Left lung (tissue), 10 donors: ENCODE data around the gene TRAPPC14. TPM values are rescaled to one million over a fixed set of nuclear protein-coding genes. Genes with fewer than 3 reads are reported as not detected.

Source experiments
- ATAC-seq: fragments of 200-7000 bp; cut with Tn5 transposase; one replicate; pipeline ENCODE4 v1.9.1; 2020; ENCODE audit warnings: moderate library complexity
- DNase-seq, 4 donors: peaks; one replicate each; pipeline ENCODE4 v3.0.0-alpha.2; 2013 to 2020
- H3K27ac ChIP-seq, 2 donors: fragments of 200-600 bp; sonication (generic) in 1 of 2; one replicate each; pipeline versions ENCODE4 v1.5.0 to v1.8.0; 2020 to 2021
- H3K27me3 ChIP-seq, 2 donors: fragments of 200-600 bp; sonication (generic) in 1 of 2; one replicate each; pipeline versions ENCODE4 v1.5.0 to v1.8.0; 2020 to 2021
- H3K36me3 ChIP-seq, 2 donors: fragments of 200-600 bp; sonication (generic) in 1 of 2; one replicate each; pipeline versions ENCODE4 v1.5.0 to v1.8.0; 2020 to 2021
- H3K4me1 ChIP-seq, 2 donors: fragments of 200-600 bp; one replicate each; pipeline ENCODE4 v1.8.0; 2021
- H3K4me3 ChIP-seq, 2 donors: fragments of 200-600 bp; sonication (generic) in 1 of 2; one replicate each; pipeline versions ENCODE4 v1.5.0 to v1.8.0; 2020 to 2021; ENCODE audit warnings: mild to moderate bottlenecking in 1 of 2
- H3K9me3 ChIP-seq, 2 donors: fragments of 200-600 bp; sonication (generic) in 1 of 2; one replicate each; pipeline versions ENCODE4 v1.5.0 to v1.8.0; 2020 to 2021
- CTCF ChIP-seq, 2 donors: fragments of 200-600 bp; sonication (generic) in 1 of 2; IDR thresholded peaks; one replicate each; pipeline versions ENCODE4 v1.5.0 to v1.8.0; 2021; ENCODE audit warnings: antibody characterized with exemption in 2 of 2
- intact Hi-C, 2 donors: fragments of 100-400 bp; cut with DNase I; formaldehyde crosslinking; loops; one replicate each; pipeline versions ENCODE4 v1.11.2 to v1.14.2; 2022
- polyA plus RNA-seq, 6 donors: library from polyadenylated mRNA; unstranded; fragments of 120-200 nt; gene quantifications; one replicate each; pipeline ENCODE4 v1.2.1, GENCODE V29; 2013; ENCODE audit not compliant: insufficient read length in 6 of 6
- total RNA-seq, 2 donors: library from RNA; stranded (reverse); fragmentation: NEBNext Ultra II Directional; extraction: Animal tissue kit (Norgen Biotek cat#: 25700); gene quantifications; one replicate each; pipeline ENCODE4 v1.2.1, GENCODE V29; 2021
- donor health status: DM: no; HTN: yes; CAD: no.
- donor health status: DM: no; HTN: no; CAD: no.

Gene TRAPPC14
- total and polyA plus RNA-seq, 8 donors = 16.0 to 30.1 (median 19.5) TPM

GRCh38 chr7:100171840-100172239 lies 13.3 kb upstream of the TRAPPC14 start:
- Histone ChIP-seq H3K27me3 (peaks cover 10 to 64% of the 10 kb centered on the region in 2 donors), H3K27ac (no peak overlapping the region), H3K4me1 (peaks cover 0 to 43% of the 10 kb centered on the region in 2 donors), H3K9me3 (no peaks in the 10 kb centered on the region), H3K4me3 (peak overlapping the region; percentile 9 to 30), H3K36me3 (no peaks in the 10 kb centered on the region)
- no peak for TF ChIP-seq CTCF (IDR thresholded peaks at IDR 0.05)
- ATAC-seq (no peak), DNase-seq (no peak)
- intact Hi-C loops = no loop called here

GRCh38 chr7:100171087-100171681 lies 12.7 kb upstream of the TRAPPC14 start:
- TF ChIP-seq CTCF (IDR thresholded peaks at IDR 0.05) = no peak
- peaks cover 0 to 43% of the 10 kb centered on the region in 2 donors for H3K4me1 ChIP-seq
- ATAC-seq (peak; percentile 13), DNase-seq (peak in 1 of 4 donors; percentile 81)
- peaks cover 10 to 71% of the 10 kb centered on the region in 2 donors for H3K27me3 ChIP-seq
- no peak overlapping the region for H3K27ac ChIP-seq
- H3K9me3 ChIP-seq = no peaks in the 10 kb centered on the region
- intact Hi-C loops = no loop called here
- peak overlapping the region; percentile 9 to 30 for H3K4me3 ChIP-seq
- H3K36me3 ChIP-seq = no peaks in the 10 kb centered on the region

GRCh38 chr7:100170101-100170897 lies 11.8 kb upstream of the TRAPPC14 start:
- H3K36me3 ChIP-seq = no peaks in the 10 kb centered on the region
- peaks cover 10 to 75% of the 10 kb centered on the region in 2 donors for H3K27me3 ChIP-seq
- DNase-seq = no peak
- H3K27ac ChIP-seq = no peak overlapping the region
- H3K4me3 ChIP-seq = no peak overlapping the region
- intact Hi-C loops = no loop called here
- H3K9me3 ChIP-seq = no peaks in the 10 kb centered on the region
- TF ChIP-seq CTCF (IDR thresholded peaks at IDR 0.05) = no peak
- ATAC-seq = no peak
- H3K4me1 ChIP-seq = peaks cover 0 to 43% of the 10 kb centered on the region in 2 donors

- Histone ChIP-seq H3K4me1 (peaks cover 0 to 43% of the 10 kb centered on the region in 2 donors), H3K27ac (peak overlapping the region; percentile 38 to 66), H3K27me3 (peaks cover 10 to 75% of the 10 kb centered on the region in 2 donors), H3K4me3 (peak overlapping the region in 1 of 2 donors; percentile 48), H3K9me3 (no peaks in the 10 kb centered on the region), H3K36me3 (no peaks in the 10 kb centered on the region)
- TF ChIP-seq CTCF (IDR thresholded peaks at IDR 0.05) = no peak
- intact Hi-C loops = no loop called here
- ATAC-seq = no peak
- DNase-seq = no peak
Measured at GRCh38 chr7:100169147-100169850, 10.8 kb upstream of the TRAPPC14 start.

- no peak for TF ChIP-seq CTCF (IDR thresholded peaks at IDR 0.05)
- H3K36me3 ChIP-seq = no peaks in the 10 kb centered on the region
- no peaks in the 10 kb centered on the region for H3K9me3 ChIP-seq
- peaks cover 0 to 43% of the 10 kb centered on the region in 2 donors for H3K4me1 ChIP-seq
- peak overlapping the region in 1 of 2 donors; percentile 66 for H3K27ac ChIP-seq
- DNase-seq (peak in 1 of 4 donors; percentile 43), ATAC-seq (peak; percentile 21)
- intact Hi-C loops = no loop called here
- H3K27me3 ChIP-seq = peaks cover 10 to 70% of the 10 kb centered on the region in 2 donors
- peak overlapping the region; percentile 33 to 48 for H3K4me3 ChIP-seq
Measured at GRCh38 chr7:100167912-100168323, 9.4 kb upstream of the TRAPPC14 start.
